Subcutaneous abdominal adipose tissue (tissue), 5 donors: ENCODE measurements around the gene AIRE.
A peak's percentile ranks its signal among the peaks of the same experiment; 100 is the strongest.

Experiments used
- H3K27ac ChIP-seq: one replicate; pipeline ENCODE4 v1.7.0; 2013; ENCODE audit warnings: low read depth, mild to moderate bottlenecking, inconsistent platforms, low read length, moderate library complexity
- H3K27me3 ChIP-seq, 5 donors: one replicate each; pipeline ENCODE4 v1.7.0; 2013; ENCODE audit warnings: low read length in 5 of 5, inconsistent platforms in 1 of 5; ENCODE audit not compliant: control insufficient read depth in 5 of 5, insufficient read depth in 4 of 5
- H3K36me3 ChIP-seq, 5 donors: one replicate each; pipeline ENCODE4 v1.7.0; 2013; ENCODE audit warnings: low read length in 5 of 5; ENCODE audit not compliant: control insufficient read depth in 5 of 5, insufficient read depth in 5 of 5
- H3K4me1 ChIP-seq, 5 donors: one replicate each; pipeline ENCODE4 v1.7.0; 2013; ENCODE audit warnings: low read length in 5 of 5, mild to moderate bottlenecking in 3 of 5, moderate library complexity in 1 of 5; ENCODE audit not compliant: control insufficient read depth in 5 of 5, insufficient read depth in 5 of 5
- H3K4me3 ChIP-seq, 5 donors: one replicate each; pipeline ENCODE4 v1.7.0; 2013; ENCODE audit warnings: low read length in 5 of 5, low read depth in 1 of 5
- H3K9ac ChIP-seq, 5 donors: one replicate each; pipeline ENCODE4 v1.7.0; 2013; ENCODE audit warnings: low read length in 5 of 5, mild to moderate bottlenecking in 4 of 5, moderate library complexity in 3 of 5
- H3K9me3 ChIP-seq, 5 donors: one replicate each; pipeline ENCODE4 v1.7.0; 2013; ENCODE audit warnings: low read length in 5 of 5; ENCODE audit not compliant: control insufficient read depth in 5 of 5
- donor health status: healthy.
- donor health status: healthy.
- donor health status: healthy.
- donor health status: healthy.
- donor health status: healthy.

AIRE gene

GRCh38 chr21:44304877-44305293, 19.2 kb downstream of the AIRE start:
- peaks cover 6 to 60% (median 58%) of the 10 kb centered on the region in 5 donors for H3K4me1 ChIP-seq

GRCh38 chr21:44305691-44306090, 20.0 kb downstream of the AIRE start:
- H3K36me3 ChIP-seq, result peaks cover 0 to 36% (median 28%) of the 10 kb centered on the region in 5 donors
- no peaks in the 10 kb centered on the region for H3K9me3 ChIP-seq
- H3K4me1 ChIP-seq, result peaks cover 6 to 57% (median 55%) of the 10 kb centered on the region in 5 donors
- H3K4me3 ChIP-seq, result no peak overlapping the region
- no peaks in the 10 kb centered on the region for H3K27me3 ChIP-seq
- no peak overlapping the region for H3K9ac ChIP-seq
- no peak overlapping the region for H3K27ac ChIP-seq

More at GRCh38 chr21:44304877-44305293, 19.2 kb downstream of the AIRE start:
- Histone ChIP-seq H3K9me3 (no peaks in the 10 kb centered on the region), H3K27ac (no peak overlapping the region), H3K27me3 (no peaks in the 10 kb centered on the region), H3K36me3 (peaks cover 0 to 28% (median 20%) of the 10 kb centered on the region in 5 donors), H3K4me3 (no peak overlapping the region), H3K9ac (no peak overlapping the region)

GRCh38 chr21:44306936-44307704, 21.4 kb downstream of the AIRE start:
- peak overlapping the region in 1 of 5 donors; percentile 27 for H3K9ac ChIP-seq
- no peak overlapping the region for H3K4me3 ChIP-seq
- H3K4me1 ChIP-seq, result peaks cover 6 to 43% (median 41%) of the 10 kb centered on the region in 5 donors
- H3K9me3 ChIP-seq, result no peaks in the 10 kb centered on the region
- H3K36me3 ChIP-seq, result peaks cover 0 to 51% (median 42%) of the 10 kb centered on the region in 5 donors
- no peaks in the 10 kb centered on the region for H3K27me3 ChIP-seq
- H3K27ac ChIP-seq, result no peak overlapping the region

- H3K4me1 ChIP-seq, result peaks cover 0 to 9% (median 6%) of the 10 kb centered on the region in 5 donors
- H3K9ac ChIP-seq, result no peak overlapping the region
- H3K36me3 ChIP-seq, result peaks cover 0 to 87% (median 74%) of the 10 kb centered on the region in 5 donors
- H3K9me3 ChIP-seq, result no peaks in the 10 kb centered on the region
- H3K27me3 ChIP-seq, result no peaks in the 10 kb centered on the region
- no peak overlapping the region for H3K4me3 ChIP-seq
- no peak overlapping the region for H3K27ac ChIP-seq
These were observed 25.2 kb downstream of the AIRE start for GRCh38 chr21:44310628-44311507.

GRCh38 chr21:44312089-44312488, 26.4 kb downstream of the AIRE start:
- Histone ChIP-seq H3K9ac (no peak overlapping the region), H3K9me3 (no peaks in the 10 kb centered on the region), H3K27ac (no peak overlapping the region), H3K4me1 (peaks cover 0 to 6% (median 0%) of the 10 kb centered on the region in 5 donors), H3K27me3 (no peaks in the 10 kb centered on the region), H3K36me3 (peaks cover 0 to 91% (median 81%) of the 10 kb centered on the region in 5 donors), H3K4me3 (no peak overlapping the region)

GRCh38 chr21:44312716-44313115, 27.0 kb downstream of the AIRE start:
- H3K36me3 ChIP-seq, result peaks cover 0 to 91% (median 81%) of the 10 kb centered on the region in 5 donors
- no peak overlapping the region for H3K4me3 ChIP-seq
- no peak overlapping the region for H3K27ac ChIP-seq
- no peaks in the 10 kb centered on the region for H3K4me1 ChIP-seq
- H3K9ac ChIP-seq, result no peak overlapping the region
- no peaks in the 10 kb centered on the region for H3K9me3 ChIP-seq
- no peaks in the 10 kb centered on the region for H3K27me3 ChIP-seq

- H3K4me3 ChIP-seq, result no peak overlapping the region
- H3K27me3 ChIP-seq, result no peaks in the 10 kb centered on the region
- H3K27ac ChIP-seq, result no peak overlapping the region
- H3K36me3 ChIP-seq, result peaks cover 0 to 92% (median 85%) of the 10 kb centered on the region in 5 donors
- no peaks in the 10 kb centered on the region for H3K9me3 ChIP-seq
- H3K9ac ChIP-seq, result no peak overlapping the region
- H3K4me1 ChIP-seq, result no peaks in the 10 kb centered on the region
These were observed 27.8 kb downstream of the AIRE start for GRCh38 chr21:44313451-44313850.

- Histone ChIP-seq H3K4me1 (no peaks in the 10 kb centered on the region), H3K27ac (no peak overlapping the region), H3K9me3 (no peaks in the 10 kb centered on the region), H3K4me3 (no peak overlapping the region), H3K9ac (no peak overlapping the region), H3K36me3 (peaks cover 0 to 94% (median 89%) of the 10 kb centered on the region in 5 donors), H3K27me3 (no peaks in the 10 kb centered on the region)
These were observed 28.5 kb downstream of the AIRE start for GRCh38 chr21:44314128-44314527.

- peaks cover 0 to 98% (median 92%) of the 10 kb centered on the region in 5 donors for H3K36me3 ChIP-seq
These were observed 28.9 kb downstream of the AIRE start for GRCh38 chr21:44314561-44314960.

More at GRCh38 chr21:44314561-44314960, 28.9 kb downstream of the AIRE start:
- Histone ChIP-seq H3K9me3 (no peaks in the 10 kb centered on the region), H3K9ac (no peak overlapping the region), H3K27ac (no peak overlapping the region), H3K4me1 (no peaks in the 10 kb centered on the region), H3K27me3 (no peaks in the 10 kb centered on the region), H3K4me3 (no peak overlapping the region)
